Measurements from ENCODE around the gene POTEF. TPM values are rescaled to one million over a fixed set of nuclear protein-coding genes. Genes with fewer than 3 reads are reported as not detected.
A peak's percentile ranks its signal among the peaks of the same experiment; 100 is the strongest.
"Not testable (repeated sequence)": the region's sequence is repeated elsewhere in the genome, so short reads cannot be mapped to it uniquely, and the experiment has no call there.

The POTEF gene
- total RNA-seq, result not detected
- 0 reads per million in 2 donors for total RNA-seq

GRCh38 chr2:130129120-130129829 lies at the start of gene POTEF:
POTEF (minus strand) TSS chr2:130129222; CDS start chr2:130120515, 8,707 bp downstream.
- H3K4me1 Mint-ChIP-seq; H3K4me3 Mint-ChIP-seq; ATAC-seq; H3K9me3 ChIP-seq (ENCODE audit: control insufficient read depth, low read length, poor library complexity, severe bottlenecking); H3K27ac Mint-ChIP-seq; DNase-seq; H3K27me3 Mint-ChIP-seq; H3K36me3 Mint-ChIP-seq (ENCODE audit: low read depth): not testable (repeated sequence)

GRCh38 chr2:130174866-130175265 lies 45.8 kb upstream of the POTEF start:
- not testable (repeated sequence) for H3K4me3 Mint-ChIP-seq; H3K27me3 Mint-ChIP-seq; ATAC-seq; H3K27ac Mint-ChIP-seq; H3K4me1 Mint-ChIP-seq; H3K9me3 ChIP-seq (ENCODE audit: control insufficient read depth, low read length, poor library complexity, severe bottlenecking); DNase-seq; H3K36me3 Mint-ChIP-seq (ENCODE audit: low read depth)

DNA sequence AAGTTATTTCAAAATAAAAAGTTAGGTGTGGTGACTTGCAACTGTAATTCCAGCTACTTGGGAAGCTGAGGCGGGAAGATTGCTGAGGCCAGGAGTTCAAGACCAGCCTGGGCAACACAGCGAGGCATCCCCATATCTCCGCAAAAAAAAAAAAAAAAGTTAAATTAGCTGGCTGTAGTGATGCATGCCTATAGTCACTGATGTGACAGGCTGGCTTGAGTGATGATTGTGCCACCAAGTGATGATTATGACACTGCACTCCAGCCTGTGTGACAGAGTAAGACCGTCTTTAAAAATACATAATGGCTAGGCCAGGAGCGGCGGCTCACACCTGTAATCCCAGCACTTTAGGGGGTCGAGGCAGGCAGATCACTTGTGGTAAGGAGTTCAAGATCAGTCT lies 40.9 kb upstream of the POTEF start:
- H3K27ac Mint-ChIP-seq, result no peak overlapping the region
- no peaks in the 10 kb centered on the region for H3K9me3 ChIP-seq (ENCODE audit: control insufficient read depth, low read length, poor library complexity, severe bottlenecking)
- no peak for ATAC-seq
- H3K4me1 Mint-ChIP-seq, result peaks cover 2% of the 10 kb centered on the region
- peak overlapping the region; percentile 39 for H3K4me3 Mint-ChIP-seq
- H3K36me3 Mint-ChIP-seq (ENCODE audit: low read depth), result no peaks in the 10 kb centered on the region
- H3K27me3 Mint-ChIP-seq, result no peaks in the 10 kb centered on the region
- no peak for DNase-seq

DNA sequence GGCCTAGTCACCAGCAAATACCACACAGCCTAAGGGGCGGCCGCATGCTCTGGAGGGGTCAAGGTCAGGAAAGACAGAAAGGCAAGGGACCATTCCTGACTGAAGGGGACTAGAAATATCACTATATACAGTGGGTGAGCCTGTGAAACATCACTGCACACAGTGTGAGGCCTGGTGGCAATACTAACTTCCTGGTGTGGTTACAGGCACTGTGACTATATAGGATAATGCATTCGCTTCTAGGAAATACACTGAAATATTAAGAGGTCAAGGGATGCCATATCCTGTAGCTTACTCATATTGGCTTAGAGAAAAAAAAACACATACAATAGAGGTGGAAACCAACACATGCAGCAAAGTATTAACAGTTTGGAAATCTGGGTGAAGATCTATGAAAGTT lies 40.1 kb upstream of the POTEF start:
- ATAC-seq, result peak; percentile 30
- H3K4me1 Mint-ChIP-seq; H3K27me3 Mint-ChIP-seq; H3K27ac Mint-ChIP-seq; DNase-seq; H3K9me3 ChIP-seq (ENCODE audit: control insufficient read depth, low read length, poor library complexity, severe bottlenecking); H3K4me3 Mint-ChIP-seq; H3K36me3 Mint-ChIP-seq (ENCODE audit: low read depth): not testable (repeated sequence)

DNA sequence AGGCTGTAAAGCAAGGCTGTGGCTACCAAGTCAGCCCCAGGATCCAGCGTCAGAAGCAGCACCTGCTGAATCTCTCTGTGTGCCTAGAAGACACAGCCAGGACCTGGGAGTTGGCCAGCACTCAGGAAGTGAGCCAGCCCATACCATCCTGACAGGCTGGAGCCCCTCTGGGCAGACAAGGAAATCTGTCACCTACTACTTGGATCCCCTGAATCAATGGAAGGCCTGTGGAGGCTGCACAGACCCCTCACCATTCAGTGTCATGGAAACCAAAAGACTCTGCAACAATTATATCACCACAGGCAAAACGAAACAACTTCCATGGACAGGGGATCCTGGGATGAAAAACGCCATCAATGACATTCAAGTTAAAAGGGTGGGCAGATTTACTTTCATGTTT lies 37.6 kb upstream of the POTEF start:
- not testable (repeated sequence) for H3K27ac Mint-ChIP-seq; H3K4me1 Mint-ChIP-seq; H3K9me3 ChIP-seq (ENCODE audit: control insufficient read depth, low read length, poor library complexity, severe bottlenecking); DNase-seq; H3K4me3 Mint-ChIP-seq; ATAC-seq; H3K27me3 Mint-ChIP-seq; H3K36me3 Mint-ChIP-seq (ENCODE audit: low read depth)

- H3K27me3 Mint-ChIP-seq, result no peaks in the 10 kb centered on the region
- H3K4me1 Mint-ChIP-seq, result peaks cover 2% of the 10 kb centered on the region
- DNase-seq, result no peak
- no peak overlapping the region for H3K27ac Mint-ChIP-seq
- H3K9me3 ChIP-seq (ENCODE audit: control insufficient read depth, low read length, poor library complexity, severe bottlenecking), result no peaks in the 10 kb centered on the region
- no peaks in the 10 kb centered on the region for H3K36me3 Mint-ChIP-seq (ENCODE audit: low read depth)
- ATAC-seq, result no peak
- H3K4me3 Mint-ChIP-seq, result no peak overlapping the region
Observed at GRCh38 chr2:130165293-130166016, 36.4 kb upstream of the POTEF start.

DNA sequence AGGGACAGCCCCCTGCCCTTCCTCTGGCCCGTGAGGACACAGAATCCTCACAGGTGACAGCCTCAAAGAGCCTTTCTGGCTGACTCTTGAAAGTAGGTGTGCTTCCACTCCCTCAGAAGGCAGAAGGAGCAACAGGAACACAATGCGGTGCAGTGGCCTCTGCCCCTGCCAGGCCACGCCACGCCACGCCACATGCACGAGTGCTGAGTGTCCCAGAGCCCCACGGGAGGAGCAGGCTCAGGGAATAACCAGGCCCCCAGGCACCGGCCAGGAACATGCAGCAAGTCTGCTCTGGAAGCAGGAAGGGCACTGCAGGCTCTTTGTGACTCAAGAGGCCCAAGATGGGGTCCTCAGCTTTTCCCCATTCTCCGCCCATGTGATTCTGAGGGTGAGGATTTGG lies 33.9 kb upstream of the POTEF start:
- ATAC-seq (no peak), DNase-seq (no peak)
- H3K27ac Mint-ChIP-seq, result no peak overlapping the region
- H3K36me3 Mint-ChIP-seq (ENCODE audit: low read depth), result peaks cover 2% of the 10 kb centered on the region
- H3K9me3 ChIP-seq (ENCODE audit: control insufficient read depth, low read length, poor library complexity, severe bottlenecking), result no peaks in the 10 kb centered on the region
- no peaks in the 10 kb centered on the region for H3K27me3 Mint-ChIP-seq
- H3K4me1 Mint-ChIP-seq, result peaks cover 4% of the 10 kb centered on the region
- no peak overlapping the region for H3K4me3 Mint-ChIP-seq

DNA sequence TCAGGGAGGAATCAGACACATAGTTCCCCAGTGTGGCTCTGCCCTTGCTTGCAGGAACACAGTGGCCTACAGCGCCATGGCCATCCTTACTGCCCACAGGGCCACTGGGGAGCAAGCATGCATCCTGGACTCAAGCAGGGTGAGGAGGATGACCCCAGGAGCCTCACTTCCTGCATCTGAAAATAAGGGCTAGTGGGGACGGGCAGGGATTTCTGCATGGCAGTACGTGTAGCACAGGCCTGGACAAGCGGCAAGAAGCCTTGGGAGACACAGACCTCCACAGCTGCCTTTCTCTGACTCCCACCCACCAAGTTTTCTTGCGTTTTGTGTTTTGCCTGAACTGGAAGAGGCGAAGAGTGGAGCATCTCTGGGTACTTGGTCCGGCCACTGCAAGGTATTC lies 33.5 kb upstream of the POTEF start:
- H3K27ac Mint-ChIP-seq; H3K4me1 Mint-ChIP-seq; H3K9me3 ChIP-seq (ENCODE audit: control insufficient read depth, low read length, poor library complexity, severe bottlenecking); H3K36me3 Mint-ChIP-seq (ENCODE audit: low read depth); H3K4me3 Mint-ChIP-seq; DNase-seq; ATAC-seq; H3K27me3 Mint-ChIP-seq: not testable (repeated sequence)

DNA sequence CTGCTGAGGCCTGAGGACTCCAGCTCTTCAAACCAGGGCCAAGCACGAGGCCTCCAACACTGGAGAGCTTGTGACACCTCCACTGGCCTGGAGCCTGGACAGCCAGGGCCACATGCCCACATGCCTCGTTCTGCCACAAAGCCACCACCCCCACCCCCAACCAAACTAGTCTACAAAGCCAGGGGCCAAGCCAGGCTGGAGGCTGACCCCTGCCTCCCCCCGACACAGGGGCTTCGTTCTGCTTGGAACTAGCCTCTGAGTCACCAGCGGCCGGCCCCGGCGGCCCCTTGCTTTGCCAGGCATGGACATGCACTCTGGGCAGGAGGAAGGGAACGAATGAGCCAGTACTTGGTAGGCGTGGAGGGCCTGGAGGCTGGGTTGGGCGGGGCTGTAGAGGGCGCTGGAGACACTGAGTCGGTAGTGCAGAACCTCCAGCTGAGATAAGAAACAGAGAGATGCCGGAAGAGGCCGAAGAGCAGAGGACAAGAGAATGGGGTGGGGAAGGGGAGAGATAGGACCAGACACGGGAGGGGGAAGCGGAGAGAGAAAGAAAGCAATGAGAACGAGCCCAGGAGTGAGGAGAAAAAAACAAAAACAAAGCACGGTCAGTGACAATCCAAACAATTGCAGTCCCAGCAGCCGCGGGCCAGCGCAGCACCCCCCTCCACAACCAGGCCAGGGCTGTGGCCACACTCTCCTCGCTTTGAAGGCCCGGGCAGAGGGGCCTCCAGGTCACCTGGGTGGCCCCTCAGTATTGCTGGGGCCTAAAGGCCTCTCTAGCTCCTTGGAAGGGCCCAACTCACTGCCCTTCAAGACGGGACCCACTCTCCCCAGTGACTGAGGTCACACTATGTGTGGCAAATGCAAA lies 32.0 kb upstream of the POTEF start:
- not testable (repeated sequence) for H3K4me3 Mint-ChIP-seq; DNase-seq; ATAC-seq; H3K4me1 Mint-ChIP-seq; H3K27me3 Mint-ChIP-seq; H3K36me3 Mint-ChIP-seq (ENCODE audit: low read depth); H3K9me3 ChIP-seq (ENCODE audit: control insufficient read depth, low read length, poor library complexity, severe bottlenecking); H3K27ac Mint-ChIP-seq

DNA sequence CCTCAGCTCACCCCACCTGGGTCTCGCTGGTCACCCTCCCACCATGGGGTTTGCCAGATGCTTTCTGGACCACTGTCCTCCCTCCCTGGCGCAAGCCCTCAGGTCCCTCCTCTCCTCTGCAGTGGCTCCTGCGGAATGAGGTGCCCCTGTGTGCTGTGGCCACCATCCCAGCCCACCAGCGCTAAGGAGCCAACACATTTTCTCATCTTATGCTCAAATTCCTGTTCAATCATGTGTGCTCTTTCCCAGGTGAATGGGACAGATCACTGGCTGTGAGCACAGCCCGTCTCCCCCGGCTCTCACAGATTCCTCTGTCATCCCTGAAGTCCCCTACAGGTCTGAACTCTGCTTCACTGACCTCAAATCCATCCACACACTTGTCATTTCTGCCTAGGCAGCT lies 31.1 kb upstream of the POTEF start:
- no peaks in the 10 kb centered on the region for H3K9me3 ChIP-seq (ENCODE audit: control insufficient read depth, low read length, poor library complexity, severe bottlenecking)
- H3K4me3 Mint-ChIP-seq, result no peak overlapping the region
- H3K27ac Mint-ChIP-seq, result no peak overlapping the region
- H3K27me3 Mint-ChIP-seq, result no peaks in the 10 kb centered on the region
- ATAC-seq, result no peak
- H3K4me1 Mint-ChIP-seq, result peaks cover 4% of the 10 kb centered on the region
- peaks cover 2% of the 10 kb centered on the region for H3K36me3 Mint-ChIP-seq (ENCODE audit: low read depth)
- no peak for DNase-seq

- DNase-seq; H3K27me3 Mint-ChIP-seq; H3K4me1 Mint-ChIP-seq; ATAC-seq; H3K4me3 Mint-ChIP-seq; H3K9me3 ChIP-seq (ENCODE audit: control insufficient read depth, low read length, poor library complexity, severe bottlenecking); H3K36me3 Mint-ChIP-seq (ENCODE audit: low read depth): not testable (repeated sequence)
- H3K27ac Mint-ChIP-seq, result peak overlapping the region; percentile 9
Observed at GRCh38 chr2:130159376-130159775, 30.4 kb upstream of the POTEF start.

DNA sequence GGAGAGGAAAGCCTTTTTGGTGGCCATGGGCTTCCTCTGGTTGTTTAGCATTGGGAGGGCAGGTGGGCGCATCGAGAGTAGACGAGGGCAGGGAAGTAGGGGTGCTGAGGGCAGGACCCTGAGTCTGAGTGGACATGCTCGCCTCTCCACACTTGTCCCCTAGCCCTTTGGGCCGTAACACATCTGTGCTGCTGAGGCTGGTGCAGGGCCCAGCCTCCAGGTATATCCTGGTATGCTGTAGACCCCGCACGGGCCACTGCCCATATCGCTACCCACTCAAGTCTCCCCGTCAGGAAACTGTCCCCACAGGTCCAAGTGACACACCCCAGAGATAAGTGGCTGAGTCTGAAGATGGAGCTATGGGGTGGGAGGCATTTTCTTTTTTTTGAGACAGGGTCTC lies 29.6 kb upstream of the POTEF start:
- Mint-ChIP-seq H3K36me3 (ENCODE audit: low read depth) (peaks cover 2% of the 10 kb centered on the region), H3K27ac (peak overlapping the region; percentile 34), H3K4me1 (peaks cover 4% of the 10 kb centered on the region), H3K27me3 (no peaks in the 10 kb centered on the region), H3K4me3 (no peak overlapping the region)
- ATAC-seq (no peak), DNase-seq (no peak)
- H3K9me3 ChIP-seq (ENCODE audit: control insufficient read depth, low read length, poor library complexity, severe bottlenecking), result no peaks in the 10 kb centered on the region

GRCh38 chr2:130157825-130158514 lies 28.9 kb upstream of the POTEF start:
- H3K4me3 Mint-ChIP-seq; H3K9me3 ChIP-seq (ENCODE audit: control insufficient read depth, low read length, poor library complexity, severe bottlenecking); DNase-seq; H3K27me3 Mint-ChIP-seq; H3K4me1 Mint-ChIP-seq; H3K36me3 Mint-ChIP-seq (ENCODE audit: low read depth): not testable (repeated sequence)
- peak overlapping the region; percentile 43 for H3K27ac Mint-ChIP-seq
- peak; percentile 50 for ATAC-seq
